ENCODE data around the gene TSPYL2. TPM values are rescaled to one million over a fixed set of nuclear protein-coding genes. Genes with fewer than 3 reads are reported as not detected.

The TSPYL2 gene
- total RNA-seq, 1 donor, result 15.9 TPM

GRCh38 chrX:53088136-53088974 is 6.2 kb downstream of the TSPYL2 start:
- DNase-seq (ENCODE audit: insufficient read length, low spot score, missing footprints), result peak; percentile 92
- TF ChIP-seq CTCF (IDR thresholded peaks at IDR 0.05; ENCODE audit: extremely low read depth, low read depth, low read length), result no peak
- no peaks in the 10 kb centered on the region for H3K9me3 ChIP-seq (ENCODE audit: low read depth, low read length)
- peaks cover 17% of the 10 kb centered on the region for H4K20me1 ChIP-seq (ENCODE audit: insufficient read depth, low read length)
- peak overlapping the region; percentile 18 for H2AFZ ChIP-seq (ENCODE audit: low read length)
- peak overlapping the region; percentile 67 for H3K4me3 ChIP-seq (ENCODE audit: insufficient read depth, low read length)
- peak overlapping the region; percentile 92 for H3K4me2 ChIP-seq (ENCODE audit: insufficient read depth, low read length)
- H3K27me3 ChIP-seq (ENCODE audit: insufficient read depth, low read length), result no peaks in the 10 kb centered on the region
- H3K36me3 ChIP-seq (ENCODE audit: insufficient read depth, low read length), result peaks cover 31% of the 10 kb centered on the region
- H3K27ac ChIP-seq (ENCODE audit: low read depth, low read length), result peak overlapping the region; percentile 96
- peaks cover 22% of the 10 kb centered on the region for H3K79me2 ChIP-seq (ENCODE audit: insufficient read depth, low read length)
- peaks cover 15% of the 10 kb centered on the region for H3K4me1 ChIP-seq (ENCODE audit: insufficient read depth, low read length)

GRCh38 chrX:53089224-53089842 is 7.2 kb downstream of the TSPYL2 start:
- Histone ChIP-seq H3K79me2 (ENCODE audit: insufficient read depth, low read length) (peaks cover 12% of the 10 kb centered on the region), H3K4me1 (ENCODE audit: insufficient read depth, low read length) (peaks cover 10% of the 10 kb centered on the region), H3K27me3 (ENCODE audit: insufficient read depth, low read length) (no peaks in the 10 kb centered on the region), H3K4me2 (ENCODE audit: insufficient read depth, low read length) (peak overlapping the region; percentile 92), H3K36me3 (ENCODE audit: insufficient read depth, low read length) (peaks cover 27% of the 10 kb centered on the region), H2AFZ (ENCODE audit: low read length) (peak overlapping the region; percentile 18), H3K27ac (ENCODE audit: low read depth, low read length) (peak overlapping the region; percentile 96), H3K9me3 (ENCODE audit: low read depth, low read length) (no peaks in the 10 kb centered on the region), H3K4me3 (ENCODE audit: insufficient read depth, low read length) (peak overlapping the region; percentile 67), H4K20me1 (ENCODE audit: insufficient read depth, low read length) (peaks cover 8% of the 10 kb centered on the region)
- peak; percentile 90 for TF ChIP-seq CTCF (IDR thresholded peaks at IDR 0.05; ENCODE audit: extremely low read depth, low read depth, low read length)
- peak; percentile 92 for DNase-seq (ENCODE audit: insufficient read length, low spot score, missing footprints)

GRCh38 chrX:53089925-53090324 is 7.8 kb downstream of the TSPYL2 start:
- H4K20me1 ChIP-seq (ENCODE audit: insufficient read depth, low read length), result peaks cover 6% of the 10 kb centered on the region
- H3K36me3 ChIP-seq (ENCODE audit: insufficient read depth, low read length), result peaks cover 21% of the 10 kb centered on the region
- H2AFZ ChIP-seq (ENCODE audit: low read length), result no peak overlapping the region
- DNase-seq (ENCODE audit: insufficient read length, low spot score, missing footprints), result no peak
- no peak overlapping the region for H3K27ac ChIP-seq (ENCODE audit: low read depth, low read length)
- TF ChIP-seq CTCF (IDR thresholded peaks at IDR 0.05; ENCODE audit: extremely low read depth, low read depth, low read length), result no peak
- H3K4me3 ChIP-seq (ENCODE audit: insufficient read depth, low read length), result no peak overlapping the region
- H3K4me2 ChIP-seq (ENCODE audit: insufficient read depth, low read length), result no peak overlapping the region
- no peaks in the 10 kb centered on the region for H3K9me3 ChIP-seq (ENCODE audit: low read depth, low read length)
- peaks cover 13% of the 10 kb centered on the region for H3K4me1 ChIP-seq (ENCODE audit: insufficient read depth, low read length)
- peaks cover 9% of the 10 kb centered on the region for H3K79me2 ChIP-seq (ENCODE audit: insufficient read depth, low read length)
- H3K27me3 ChIP-seq (ENCODE audit: insufficient read depth, low read length), result no peaks in the 10 kb centered on the region

- no peak for TF ChIP-seq CTCF (IDR thresholded peaks at IDR 0.05; ENCODE audit: extremely low read depth, low read depth, low read length)
- Histone ChIP-seq H3K27ac (ENCODE audit: low read depth, low read length) (no peak overlapping the region), H3K4me1 (ENCODE audit: insufficient read depth, low read length) (peaks cover 16% of the 10 kb centered on the region), H4K20me1 (ENCODE audit: insufficient read depth, low read length) (peaks cover 6% of the 10 kb centered on the region), H3K79me2 (ENCODE audit: insufficient read depth, low read length) (peaks cover 5% of the 10 kb centered on the region), H3K4me3 (ENCODE audit: insufficient read depth, low read length) (no peak overlapping the region), H3K9me3 (ENCODE audit: low read depth, low read length) (no peaks in the 10 kb centered on the region), H2AFZ (ENCODE audit: low read length) (no peak overlapping the region), H3K27me3 (ENCODE audit: insufficient read depth, low read length) (no peaks in the 10 kb centered on the region), H3K4me2 (ENCODE audit: insufficient read depth, low read length) (no peak overlapping the region), H3K36me3 (ENCODE audit: insufficient read depth, low read length) (peaks cover 7% of the 10 kb centered on the region)
- DNase-seq (ENCODE audit: insufficient read length, low spot score, missing footprints), result peak; percentile 58
Measured at GRCh38 chrX:53091354-53091753, 9.2 kb downstream of the TSPYL2 start.
